NCI-H2081 (cell line): Measurements from ENCODE around the gene CLCN2.

Experiments used
- DNase-seq, 2 experiments: peaks; one replicate each; lab custom pipeline; 2025; lab: John Stamatoyannopoulos, UW

The CLCN2 gene

DNA sequence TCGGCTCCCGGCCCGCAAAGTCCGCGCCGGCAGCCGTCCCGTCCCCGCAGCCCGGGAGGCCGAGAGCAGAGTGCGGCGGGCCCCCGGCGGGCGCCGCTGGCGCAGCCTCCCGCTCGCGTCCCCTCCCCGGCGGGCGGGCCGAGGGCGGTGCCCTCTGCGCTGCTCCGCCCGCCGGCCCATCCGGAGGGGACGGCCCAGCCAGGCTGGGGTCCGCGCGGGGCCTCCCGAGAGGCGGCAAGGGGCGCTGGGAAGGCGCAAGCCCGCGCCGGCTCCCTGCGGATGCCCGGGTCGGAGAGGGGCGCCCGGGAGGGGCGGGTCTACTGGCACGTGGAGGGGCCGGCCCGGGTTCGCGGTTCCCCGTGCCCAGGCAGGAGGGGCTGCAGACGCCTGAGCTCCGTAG, at the start of gene CLCN2, which contains the start of gene POLR2H:
CLCN2 (minus strand) TSS at position 74 of the 400 bp plus-strand sequence. CDS start 126 bp downstream, outside the sequence.
POLR2H (plus strand) TSS at position 179 of the 400 bp plus-strand sequence. CDS start 1,783 bp downstream, outside the sequence.
- peak; percentile 69 to 79 for DNase-seq

DNA sequence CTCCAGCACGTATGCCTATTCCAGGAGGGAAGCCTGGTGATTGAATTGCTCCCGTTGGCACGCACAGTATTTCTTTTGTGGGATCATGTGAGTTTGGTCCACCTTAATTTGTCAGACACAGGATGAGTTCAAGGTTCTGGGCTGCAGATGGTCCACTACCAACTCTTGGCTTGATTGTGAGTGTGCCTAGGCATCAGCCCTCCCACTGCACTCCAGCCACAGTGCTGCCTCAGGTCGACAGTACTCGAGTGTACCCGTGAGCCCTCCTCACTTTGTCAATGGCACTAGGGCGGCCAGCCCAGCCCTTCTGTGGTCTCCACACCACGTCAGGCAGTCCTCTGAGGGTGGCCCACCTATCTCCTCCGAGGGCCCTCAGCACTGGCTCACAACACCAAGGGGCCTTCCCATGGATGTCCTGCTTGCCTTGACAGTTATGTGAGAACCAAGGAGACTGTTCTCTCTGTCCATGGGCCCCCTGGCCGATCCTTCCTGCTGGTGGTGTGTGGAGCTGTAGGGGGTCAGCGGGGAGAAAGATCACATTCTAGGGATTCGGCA, 48.6 kb upstream of the CLCN2 start:
- no peak for DNase-seq

DNA sequence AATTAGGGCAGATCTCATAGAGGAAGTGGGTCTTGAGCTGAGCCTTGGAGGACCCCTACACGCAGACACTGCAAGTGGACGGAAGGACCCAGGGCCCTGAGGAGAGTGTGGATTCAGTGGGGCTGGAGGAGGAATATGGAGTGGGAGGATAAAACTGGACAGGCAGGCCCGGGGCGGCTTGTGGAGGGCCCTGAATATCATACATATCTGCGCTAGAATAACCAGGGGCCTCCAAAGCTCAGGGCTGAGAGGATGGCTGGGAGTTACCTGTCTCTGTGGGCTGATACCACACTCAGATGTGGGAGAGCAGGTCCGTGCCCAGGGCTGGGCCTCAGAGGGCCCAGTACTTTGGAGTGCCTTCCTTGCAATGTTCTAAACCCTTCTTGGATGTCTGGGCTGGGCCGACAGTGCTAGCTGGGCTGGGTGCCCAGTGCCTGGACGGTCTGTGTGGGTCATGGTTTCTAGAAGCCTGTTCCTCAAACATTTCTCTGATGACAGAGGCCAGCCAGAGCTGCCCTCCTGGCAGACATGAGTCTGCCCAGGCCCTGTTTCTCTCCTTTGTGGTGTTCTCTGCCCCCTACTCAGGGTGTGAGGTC, 48.0 kb upstream of the CLCN2 start:
- DNase-seq, result no peak

DNA sequence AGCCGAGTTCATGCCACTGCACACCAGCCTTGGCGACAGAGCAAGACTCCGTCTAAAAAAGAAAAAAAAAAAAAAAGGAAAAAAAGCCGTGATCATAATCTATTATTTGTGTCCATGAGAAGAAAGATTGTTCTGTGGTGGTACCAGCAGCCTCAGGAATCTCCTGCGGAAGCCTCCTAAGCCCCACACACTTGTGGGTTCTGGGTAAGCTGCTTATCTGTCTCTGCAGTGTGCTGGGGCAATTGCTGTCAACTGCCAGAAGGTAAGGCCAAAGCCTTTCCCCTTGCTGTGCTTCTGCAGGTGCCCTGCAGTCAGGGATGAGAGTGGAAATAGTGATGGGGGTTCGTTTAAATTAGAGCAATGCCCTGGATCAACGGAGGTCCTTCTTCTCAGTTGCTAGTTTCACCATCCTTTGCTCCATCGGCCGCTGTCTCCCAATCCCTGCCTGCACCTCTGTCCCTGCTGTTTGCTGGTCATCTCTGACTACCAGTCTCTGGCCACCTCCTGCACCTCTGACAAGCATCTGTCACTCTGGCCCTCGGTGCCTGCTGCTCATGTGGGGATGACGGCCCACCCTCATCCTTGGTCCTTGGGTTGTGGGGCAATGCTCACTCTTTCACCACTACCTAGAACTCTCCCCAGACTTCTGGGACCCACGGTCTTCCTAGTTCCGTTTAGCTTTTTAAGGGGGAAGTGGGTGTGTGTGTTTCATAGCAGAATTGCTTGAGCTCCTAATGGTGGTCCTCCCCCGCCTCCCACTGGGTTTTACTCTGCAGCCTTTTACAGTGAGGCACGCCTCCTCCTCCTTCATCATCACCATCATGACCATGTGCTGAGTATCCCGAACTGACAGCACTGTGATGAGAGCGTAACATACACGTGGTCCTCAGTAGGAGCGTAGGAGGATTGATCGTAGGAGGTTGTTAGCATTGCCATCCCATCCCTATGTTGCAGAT, 43.9 kb upstream of the CLCN2 start:
- DNase-seq, result no peak

DNA sequence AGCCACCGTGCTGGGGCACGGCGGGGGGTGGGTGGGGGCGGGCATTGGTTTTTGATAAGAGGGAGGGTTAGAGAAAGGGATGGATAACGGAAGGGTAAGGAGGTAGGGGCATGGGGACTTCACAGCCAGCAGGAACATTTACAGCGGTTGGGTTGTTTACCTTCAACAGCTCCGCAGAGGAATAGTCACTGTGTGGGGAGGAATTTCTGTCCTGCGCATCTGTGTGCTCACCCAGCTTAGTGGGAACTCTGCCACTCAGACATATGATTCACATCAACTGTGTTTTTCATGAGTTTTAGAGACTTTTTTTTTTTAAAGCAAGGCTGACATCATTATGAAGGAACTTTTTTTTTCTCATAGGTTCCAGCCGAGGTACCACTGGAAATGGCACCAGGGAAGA, 38.0 kb upstream of the CLCN2 start:
- DNase-seq, result no peak

DNA sequence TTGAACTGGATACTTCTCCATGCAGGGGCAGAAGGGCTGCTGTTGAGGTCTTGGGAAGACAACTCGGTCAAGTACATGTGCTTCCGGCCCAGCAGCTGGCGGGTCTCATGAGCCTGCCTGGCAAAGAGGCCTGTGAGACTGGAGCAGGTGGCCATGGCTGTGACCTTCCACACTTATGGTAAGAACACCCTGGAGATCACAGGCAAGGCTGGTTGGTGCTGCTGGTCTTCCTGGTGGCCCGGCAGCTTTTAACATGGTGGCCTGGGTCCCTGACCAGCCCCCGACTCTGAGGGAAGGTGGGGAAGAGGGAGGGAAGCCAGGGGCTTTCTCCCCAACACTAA, 33.9 kb upstream of the CLCN2 start:
- DNase-seq, result no peak

DNA sequence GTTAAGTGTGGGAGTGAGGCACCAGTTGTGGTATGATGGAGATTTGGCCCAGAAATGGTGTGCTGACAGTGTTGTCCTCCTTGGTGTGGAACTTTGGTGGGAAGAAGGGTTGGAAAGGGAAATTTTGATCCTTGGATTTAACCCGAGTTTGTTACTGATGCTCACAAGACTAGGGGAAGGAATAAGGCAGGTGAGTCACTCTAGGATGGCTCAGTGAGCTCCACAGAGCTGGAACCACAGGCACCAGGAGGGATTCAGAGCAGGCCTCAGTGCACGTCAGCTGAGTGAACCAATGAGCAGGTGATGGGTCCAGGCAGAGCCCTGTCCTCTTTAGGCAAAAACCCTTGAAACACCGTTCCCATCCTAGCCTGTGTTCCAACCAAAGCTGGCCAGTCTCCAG, 29.9 kb upstream of the CLCN2 start:
- DNase-seq, result no peak

DNA sequence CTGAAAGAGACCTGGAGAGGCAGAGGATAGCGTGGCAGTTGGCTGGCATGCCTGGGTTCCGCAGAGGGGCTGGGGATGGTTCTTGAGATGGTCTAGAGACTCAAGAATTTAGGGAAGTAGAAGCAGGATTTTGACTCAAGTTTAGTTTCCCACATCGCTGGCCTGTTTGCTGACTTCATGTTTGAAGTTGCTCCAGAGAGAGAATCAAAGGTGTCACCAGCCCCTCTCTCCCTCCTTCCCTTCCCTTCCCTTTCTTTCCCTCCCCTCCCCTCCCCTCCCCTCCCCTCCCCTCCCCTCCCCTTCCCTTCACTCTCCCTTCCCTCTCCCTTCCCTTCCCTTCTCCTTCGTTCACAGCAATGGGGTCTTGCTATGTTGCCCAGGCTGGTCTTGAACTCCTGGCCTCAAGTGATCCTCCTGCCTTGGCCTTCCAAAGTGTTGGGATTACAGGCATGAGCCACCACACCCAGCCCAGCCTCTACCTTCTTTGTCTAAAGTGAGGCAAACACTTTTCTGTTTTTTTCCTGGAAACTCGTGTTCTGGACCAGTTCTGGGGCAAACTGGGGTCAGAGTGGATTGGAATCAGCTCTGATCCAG, 28.6 kb upstream of the CLCN2 start:
- DNase-seq, result no peak

DNA sequence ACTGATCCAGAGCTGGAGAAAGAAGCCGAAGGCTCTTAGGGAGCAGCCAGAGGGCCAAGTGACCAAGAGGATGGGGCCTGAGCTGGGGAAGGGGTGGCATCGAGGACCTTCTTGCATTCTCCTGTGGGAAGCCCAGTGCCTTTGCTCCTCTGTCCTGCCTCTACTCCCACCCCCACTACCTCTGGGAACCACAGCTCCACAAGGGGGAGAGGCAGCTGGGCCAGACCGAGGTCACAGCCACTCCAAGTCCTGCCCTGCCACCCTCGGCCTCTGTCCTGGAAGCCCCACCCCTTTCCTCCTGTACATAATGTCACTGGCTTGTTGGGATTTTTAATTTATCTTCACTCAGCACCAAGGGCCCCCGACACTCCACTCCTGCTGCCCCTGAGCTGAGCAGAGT, 28.0 kb upstream of the CLCN2 start:
- no peak for DNase-seq

DNA sequence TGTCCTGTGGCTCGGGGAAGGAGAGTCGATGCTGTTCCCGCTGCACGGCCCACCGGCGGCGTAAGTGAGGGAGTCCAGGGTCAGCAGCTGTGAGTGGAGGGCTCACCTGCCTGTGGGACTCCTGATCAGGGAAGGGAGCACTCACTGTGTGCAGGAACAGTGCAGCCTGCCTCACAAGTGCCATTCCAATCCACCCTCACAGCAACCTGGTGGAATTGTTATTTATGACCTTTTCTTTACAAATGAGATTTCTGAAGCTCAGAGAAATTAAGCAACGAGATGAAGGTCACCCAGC, 27.5 kb upstream of the CLCN2 start:
- DNase-seq, result no peak

DNA sequence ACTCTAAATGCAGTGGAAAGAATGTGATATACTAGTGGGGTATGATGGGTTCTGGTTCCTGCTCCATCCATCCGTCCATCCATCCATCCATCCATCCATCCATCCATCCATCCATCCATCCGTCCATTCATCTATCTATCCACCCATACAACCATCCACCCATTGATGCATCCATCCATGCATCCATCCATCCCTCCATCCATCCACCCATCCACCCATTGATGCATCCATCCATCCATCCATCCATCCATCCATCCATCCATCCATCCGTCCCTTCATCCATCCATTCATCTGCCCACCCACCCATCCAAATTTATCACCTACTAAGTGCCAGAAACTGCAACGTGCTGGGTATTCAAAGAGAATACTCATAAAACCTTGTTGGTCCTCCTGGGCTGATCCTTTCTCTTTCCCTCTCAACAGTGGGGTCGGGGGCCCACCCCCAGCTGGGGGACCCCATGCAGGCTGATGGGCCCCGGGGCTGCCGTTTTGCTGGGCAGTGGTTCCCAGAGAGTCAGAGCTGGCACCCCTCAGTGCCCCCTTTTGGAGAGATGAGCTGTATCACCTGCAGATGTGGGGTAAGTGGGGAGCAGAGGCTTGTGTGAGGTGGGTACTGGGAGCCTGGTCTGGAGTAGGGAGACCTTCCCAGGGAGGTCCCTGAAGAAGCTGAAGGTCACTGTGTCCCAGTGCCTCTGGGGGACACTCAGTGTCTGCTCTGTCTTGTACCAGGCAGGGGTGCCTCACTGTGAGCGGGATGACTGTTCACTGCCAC, 26.9 kb upstream of the CLCN2 start:
- no peak for DNase-seq

DNA sequence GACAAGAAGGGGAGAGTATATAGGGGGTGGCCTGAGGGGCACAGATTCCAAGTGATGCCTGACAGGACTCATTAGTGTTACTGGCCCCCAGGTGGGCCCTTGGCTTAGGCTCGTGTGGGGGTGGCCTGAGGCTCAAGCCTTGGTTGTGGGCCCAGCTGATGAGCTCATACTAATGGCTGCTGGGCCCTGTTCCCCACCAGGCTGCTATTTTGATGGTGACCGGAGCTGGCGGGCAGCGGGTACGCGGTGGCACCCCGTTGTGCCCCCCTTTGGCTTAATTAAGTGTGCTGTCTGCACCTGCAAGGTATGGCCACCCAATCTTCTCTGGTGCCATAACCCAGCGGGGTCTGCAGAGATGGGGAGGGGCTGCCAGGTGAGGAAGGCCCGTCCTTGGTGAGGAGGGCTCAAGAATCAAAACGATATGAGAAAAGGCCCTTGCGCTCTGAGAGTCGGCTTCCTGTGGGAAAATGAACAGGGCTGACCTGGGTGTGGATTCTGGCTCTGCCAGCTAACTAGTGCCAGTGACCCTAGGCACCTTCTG, 25.8 kb upstream of the CLCN2 start:
- DNase-seq, result no peak

DNA sequence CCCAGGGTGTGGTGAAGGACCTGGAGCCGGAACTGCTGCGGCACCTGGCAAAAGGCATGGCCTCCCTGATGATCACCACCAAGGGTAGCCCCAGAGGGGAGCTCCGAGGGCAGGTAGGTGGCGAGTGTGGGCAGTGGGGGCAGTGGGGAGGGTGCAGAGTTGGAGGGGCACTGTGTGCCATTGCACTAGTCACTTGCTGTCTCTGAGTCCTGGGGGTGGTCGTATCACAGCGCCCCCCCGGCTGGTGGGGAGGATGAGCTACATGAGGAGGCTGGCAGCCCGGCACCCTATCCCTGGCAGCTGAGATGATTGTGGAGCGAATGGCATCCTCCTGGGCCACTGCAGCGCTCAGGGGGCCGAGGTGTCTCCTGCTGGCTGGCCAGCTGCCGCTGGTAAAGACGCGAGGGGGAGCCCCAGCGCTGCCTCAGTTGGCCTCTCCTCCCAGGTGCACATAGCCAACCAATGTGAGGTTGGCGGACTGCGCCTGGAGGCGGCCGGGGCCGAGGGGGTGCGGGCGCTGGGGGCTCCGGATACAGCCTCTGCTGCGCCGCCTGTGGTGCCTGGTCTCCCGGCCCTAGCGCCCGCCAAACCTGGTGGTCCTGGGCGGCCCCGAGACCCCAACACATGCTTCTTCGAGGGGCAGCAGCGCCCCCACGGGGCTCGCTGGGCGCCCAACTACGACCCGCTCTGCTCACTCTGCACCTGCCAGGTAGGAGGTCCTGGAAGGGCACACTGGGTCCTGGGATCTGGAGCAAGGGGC, 24.8 kb upstream of the CLCN2 start:
- DNase-seq, result no peak

DNA sequence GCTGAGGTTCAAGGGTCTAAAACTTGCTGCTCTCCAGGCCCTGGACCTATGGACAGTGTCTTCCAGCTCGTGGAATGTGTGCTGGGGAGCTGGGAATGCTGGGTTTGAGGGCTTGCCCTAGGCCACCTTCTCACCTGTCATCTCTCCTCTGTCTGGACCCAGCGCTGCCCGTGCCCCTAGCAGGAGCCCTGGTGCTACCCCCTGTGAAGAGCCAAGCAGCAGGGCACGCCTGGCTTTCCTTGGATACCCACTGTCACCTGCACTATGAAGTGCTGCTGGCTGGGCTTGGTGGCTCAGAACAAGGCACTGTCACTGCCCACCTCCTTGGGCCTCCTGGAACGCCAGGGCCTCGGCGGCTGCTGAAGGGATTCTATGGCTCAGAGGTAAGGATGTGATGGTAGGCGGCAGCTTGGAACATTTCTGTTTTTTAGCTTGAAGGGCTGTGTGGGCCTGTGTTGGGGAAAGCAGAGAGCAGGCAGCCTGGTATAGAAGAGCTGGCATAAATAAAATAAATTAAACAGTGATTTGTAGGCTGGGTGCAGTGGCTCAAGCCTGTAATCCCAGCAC, 23.5 kb upstream of the CLCN2 start:
- DNase-seq, result no peak

DNA sequence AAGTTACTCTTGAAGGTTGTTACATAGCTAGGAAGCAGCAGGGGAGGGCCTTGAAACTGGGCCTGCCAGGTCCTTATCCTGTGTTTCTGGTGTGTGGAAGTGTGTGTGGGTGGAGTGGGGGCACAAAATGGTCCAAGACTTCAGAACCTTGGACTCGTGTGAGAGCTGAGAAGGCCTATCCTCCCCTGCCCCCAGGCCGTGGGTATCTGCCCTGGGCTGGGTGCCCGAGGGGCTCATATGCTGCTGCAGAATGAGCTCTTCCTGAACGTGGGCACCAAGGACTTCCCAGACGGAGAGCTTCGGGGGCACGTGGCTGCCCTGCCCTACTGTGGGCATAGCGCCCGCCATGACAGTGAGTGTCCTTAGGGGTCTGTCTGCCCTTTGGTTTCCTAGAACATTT, 22.9 kb upstream of the CLCN2 start:
- DNase-seq, result no peak

DNA sequence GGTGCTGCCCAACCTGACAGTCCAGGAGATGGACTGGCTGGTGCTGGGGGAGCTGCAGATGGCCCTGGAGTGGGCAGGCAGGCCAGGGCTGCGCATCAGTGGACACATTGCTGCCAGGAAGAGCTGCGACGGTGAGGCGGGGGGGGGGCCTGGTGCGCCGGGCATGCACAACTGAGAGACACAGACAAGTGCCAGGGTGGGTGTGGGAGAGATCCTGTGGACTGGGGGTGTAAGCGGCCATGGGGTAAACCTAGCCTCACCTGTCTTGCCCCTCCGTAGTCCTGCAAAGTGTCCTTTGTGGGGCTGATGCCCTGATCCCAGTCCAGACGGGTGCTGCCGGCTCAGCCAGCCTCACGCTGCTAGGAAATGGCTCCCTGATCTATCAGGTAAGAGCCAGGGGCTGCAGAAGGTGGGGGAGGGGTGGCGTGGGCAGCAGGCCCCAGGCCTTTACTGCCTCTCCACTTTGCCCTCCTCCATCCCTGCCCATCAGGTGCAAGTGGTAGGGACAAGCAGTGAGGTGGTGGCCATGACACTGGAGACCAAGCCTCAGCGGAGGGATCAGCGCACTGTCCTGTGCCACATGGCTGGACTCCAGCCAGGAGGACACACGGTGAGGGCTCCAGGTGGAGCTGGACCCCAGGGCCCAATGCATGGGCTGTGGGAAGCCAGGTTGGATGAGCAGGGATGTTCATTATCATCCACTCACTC, 21.8 kb upstream of the CLCN2 start:
- no peak for DNase-seq

DNA sequence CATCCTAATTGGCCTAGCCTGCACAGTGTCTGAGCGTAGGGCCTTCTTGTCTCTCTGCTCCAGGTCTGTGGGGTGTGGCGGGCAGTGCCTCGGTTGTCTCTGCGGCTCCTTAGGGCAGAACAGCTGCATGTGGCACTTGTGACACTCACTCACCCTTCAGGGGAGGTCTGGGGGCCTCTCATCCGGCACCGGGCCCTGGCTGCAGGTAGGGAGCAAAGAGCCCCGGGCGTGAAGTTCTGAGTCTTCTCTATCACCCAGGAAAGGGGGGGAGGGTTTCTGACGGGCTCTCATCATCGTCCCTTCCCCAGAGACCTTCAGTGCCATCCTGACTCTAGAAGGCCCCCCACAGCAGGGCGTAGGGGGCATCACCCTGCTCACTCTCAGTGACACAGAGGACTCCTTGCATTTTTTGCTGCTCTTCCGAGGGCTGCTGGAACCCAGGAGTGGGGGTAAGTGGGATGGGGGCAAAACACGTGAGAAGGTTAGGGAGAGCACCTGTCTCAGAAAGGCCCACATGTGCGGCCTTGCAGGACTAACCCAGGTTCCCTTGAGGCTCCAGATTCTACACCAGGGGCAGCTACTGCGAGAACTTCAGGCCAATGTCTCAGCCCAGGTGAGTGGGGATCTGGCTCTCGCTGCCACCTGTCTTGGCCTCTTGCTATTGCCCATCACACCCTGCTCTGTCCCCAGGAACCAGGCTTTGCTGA, 21.1 kb upstream of the CLCN2 start:
- no peak for DNase-seq

DNA sequence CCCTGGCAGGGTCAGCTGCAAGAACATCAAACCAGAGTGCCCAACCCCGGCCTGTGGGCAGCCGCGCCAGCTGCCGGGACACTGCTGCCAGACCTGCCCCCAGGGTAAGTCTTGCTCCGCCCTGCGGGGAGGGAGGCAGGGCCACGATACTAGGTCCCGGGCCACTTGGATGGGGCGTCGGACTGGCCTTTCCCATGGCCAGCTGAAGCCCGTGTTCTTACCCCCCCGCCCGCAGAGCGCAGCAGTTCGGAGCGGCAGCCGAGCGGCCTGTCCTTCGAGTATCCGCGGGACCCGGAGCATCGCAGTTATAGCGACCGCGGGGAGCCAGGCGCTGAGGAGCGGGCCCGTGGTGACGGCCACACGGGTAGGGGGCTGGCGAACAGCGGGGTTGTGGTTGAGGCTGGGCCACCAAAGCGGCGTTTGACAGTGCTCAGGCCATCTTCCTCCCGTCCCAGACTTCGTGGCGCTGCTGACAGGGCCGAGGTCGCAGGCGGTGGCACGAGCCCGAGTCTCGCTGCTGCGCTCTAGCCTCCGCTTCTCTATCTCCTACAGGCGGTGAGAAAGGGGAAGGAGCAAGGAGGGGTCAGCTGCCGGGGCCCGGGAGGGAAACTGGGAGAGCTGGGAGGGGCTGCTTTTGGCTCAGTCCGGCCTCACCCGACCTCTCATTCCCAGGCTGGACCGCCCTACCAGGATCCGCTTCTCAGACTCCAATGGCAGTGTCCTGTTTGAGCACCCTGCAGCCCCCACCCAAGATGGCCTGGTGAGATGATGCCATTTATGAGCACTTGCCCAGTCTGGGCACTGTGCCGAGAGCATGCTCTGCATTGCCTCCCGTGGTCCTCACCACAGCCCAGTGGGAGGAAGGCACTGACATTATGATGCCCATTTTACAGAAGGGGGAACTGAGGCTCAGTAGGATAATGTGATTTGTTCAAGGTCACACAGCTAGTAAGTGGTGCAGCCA, 20.1 kb upstream of the CLCN2 start:
- DNase-seq, result no peak
